ENCODE data around the gene NCKAP5L. TPM values are rescaled to one million over a fixed set of nuclear protein-coding genes. Genes with fewer than 3 reads are reported as not detected.

Gene NCKAP5L
- total and polyA plus RNA-seq, 2 donors (not counting 3 experiments of a cell fraction or from before 2014, with no cell fraction given) = 17.4 to 46.1 TPM

- Histone ChIP-seq H3K4me3 (replicated peaks in 1 of 3; ENCODE audit: insufficient read depth in 1 of 3, low read depth in 1 of 3, low read length in 3 of 3) (no peak overlapping the region), H3K9me3 (replicated peaks; ENCODE audit: control insufficient read depth, insufficient read depth, low read length) (no peaks in the 10 kb centered on the region), H3K4me2 (ENCODE audit: insufficient read depth, low read length) (no peak overlapping the region), H3K27ac (ENCODE audit: insufficient read depth, low read depth, low read length) (no peak overlapping the region), H3K79me2 (ENCODE audit: control insufficient read depth, insufficient read depth, low read length) (peaks cover 3% of the 10 kb centered on the region), H3K27me3 (ENCODE audit: control insufficient read depth in 2 of 2, insufficient read depth in 2 of 2, low read length in 2 of 2) (no peaks in the 10 kb centered on the region), H4K20me1 (replicated peaks; ENCODE audit: control insufficient read depth, extremely low read depth, insufficient read depth, low read length) (no peaks in the 10 kb centered on the region), H3K4me1 (ENCODE audit: control insufficient read depth, extremely low read depth, insufficient read depth, low read length) (no peaks in the 10 kb centered on the region), H2AFZ (ENCODE audit: low read depth, low read length) (no peak overlapping the region), H3K9ac (replicated peaks; ENCODE audit: extremely low read depth, insufficient read depth, low read length) (no peak overlapping the region), H3K36me3 (ENCODE audit: control insufficient read depth in 2 of 2, extremely low read depth in 1 of 2, insufficient read depth in 2 of 2, low read length in 2 of 2) (no peaks in the 10 kb centered on the region), H3K9me1 (replicated peaks; ENCODE audit: control insufficient read depth, extremely low read depth, insufficient read depth, low read length) (no peaks in the 10 kb centered on the region)
- no TSS peak for BruUV-seq (replicated peaks)
- no peak for FAIRE-seq
- dilution Hi-C loops (cut with MboI; ENCODE audit: extremely low pct_ligation_motif_present, low sequenced_read_pairs) (no loop called here), intact Hi-C loops (cut with micrococcal nuclease) (no loop called here)
- CTCF ChIA-PET = no interaction called here
- no peak for DNase-seq (ENCODE audit: low read depth, low spot score)
- POLR2A ChIA-PET = no interaction called here
- no peak for TF ChIP-seq JUN (IDR thresholded peaks at IDR 0.05; ENCODE audit: borderline replicate concordance, insufficient read depth, insufficient read length, low read depth)
- TF ChIP-seq POLR2AphosphoS5 (IDR thresholded peaks at IDR 0.05; ENCODE audit: insufficient read depth, low read depth, low read length) = no peak
These were observed 15.1 kb downstream of the NCKAP5L start for GRCh38 chr12:49813131-49813530.

GRCh38 chr12:49811961-49812401 lies 16.2 kb downstream of the NCKAP5L start:
- ChIA-PET POLR2A (no interaction called here), CTCF (interaction anchor here (0.9 to 1.6 kb wide), 2 partner anchors 14 to 27 kb away, joined by 4 read pairs; no protein-coding TSS in a partner anchor)
- Histone ChIP-seq H3K27ac (ENCODE audit: insufficient read depth, low read depth, low read length) (no peak overlapping the region), H3K9me1 (replicated peaks; ENCODE audit: control insufficient read depth, extremely low read depth, insufficient read depth, low read length) (no peaks in the 10 kb centered on the region), H2AFZ (ENCODE audit: low read depth, low read length) (no peak overlapping the region), H3K4me2 (ENCODE audit: insufficient read depth, low read length) (no peak overlapping the region), H3K9me3 (replicated peaks; ENCODE audit: control insufficient read depth, insufficient read depth, low read length) (no peaks in the 10 kb centered on the region), H3K27me3 (ENCODE audit: control insufficient read depth in 2 of 2, insufficient read depth in 2 of 2, low read length in 2 of 2) (no peaks in the 10 kb centered on the region), H3K79me2 (ENCODE audit: control insufficient read depth, insufficient read depth, low read length) (no peaks in the 10 kb centered on the region), H3K4me3 (replicated peaks in 1 of 3; ENCODE audit: insufficient read depth in 1 of 3, low read depth in 1 of 3, low read length in 3 of 3) (no peak overlapping the region), H3K4me1 (ENCODE audit: control insufficient read depth, extremely low read depth, insufficient read depth, low read length) (no peaks in the 10 kb centered on the region), H3K9ac (replicated peaks; ENCODE audit: extremely low read depth, insufficient read depth, low read length) (no peak overlapping the region), H3K36me3 (ENCODE audit: control insufficient read depth in 2 of 2, extremely low read depth in 1 of 2, insufficient read depth in 2 of 2, low read length in 2 of 2) (no peaks in the 10 kb centered on the region), H4K20me1 (replicated peaks; ENCODE audit: control insufficient read depth, extremely low read depth, insufficient read depth, low read length) (no peaks in the 10 kb centered on the region)
- DNase-seq (ENCODE audit: low read depth, low spot score) (no peak), FAIRE-seq (no peak)
- TF ChIP-seq MYC (IDR thresholded peaks at IDR 0.05; ENCODE audit: low read depth, low read length) (no peak), CTCF (IDR thresholded peaks at IDR 0.05; ENCODE audit: extremely low read depth in 1 of 2, insufficient read depth in 1 of 2, low read depth in 1 of 2, low read length in 2 of 2) (no peak), EZH2 (IDR thresholded peaks at IDR 0.05; ENCODE audit: borderline replicate concordance, low read depth, low read length, severe bottlenecking) (no peak), POLR2A (IDR thresholded peaks at IDR 0.05; ENCODE audit: low read depth, low read length) (no peak), POLR2AphosphoS5 (IDR thresholded peaks at IDR 0.05; ENCODE audit: insufficient read depth, low read depth, low read length) (no peak), MAX (IDR thresholded peaks at IDR 0.05; ENCODE audit: insufficient read depth, insufficient read length) (no peak), FOS (IDR thresholded peaks at IDR 0.05; ENCODE audit: borderline replicate concordance, insufficient read depth, low read length) (no peak), JUN (IDR thresholded peaks at IDR 0.05; ENCODE audit: borderline replicate concordance, insufficient read depth, insufficient read length, low read depth) (no peak), GATA2 (IDR thresholded peaks at IDR 0.05; ENCODE audit: insufficient read depth, insufficient read length, low read depth, low read length) (no peak)
- intact Hi-C loops (cut with micrococcal nuclease) (no loop called here), dilution Hi-C loops (cut with MboI; ENCODE audit: extremely low pct_ligation_motif_present, low sequenced_read_pairs) (no loop called here)
- BruUV-seq (replicated peaks) = no TSS peak
